IPS-NIHi11 (cell line): ENCODE data around the gene RGS12.
A peak's percentile ranks its signal among the peaks of the same experiment; 100 is the strongest.

Experiments
- DNase-seq: peaks from one replicate; pipeline ENCODE4 v3.0.0; 2012; ENCODE audit warnings: mixed read lengths, low spot score

The RGS12 gene, protein sequence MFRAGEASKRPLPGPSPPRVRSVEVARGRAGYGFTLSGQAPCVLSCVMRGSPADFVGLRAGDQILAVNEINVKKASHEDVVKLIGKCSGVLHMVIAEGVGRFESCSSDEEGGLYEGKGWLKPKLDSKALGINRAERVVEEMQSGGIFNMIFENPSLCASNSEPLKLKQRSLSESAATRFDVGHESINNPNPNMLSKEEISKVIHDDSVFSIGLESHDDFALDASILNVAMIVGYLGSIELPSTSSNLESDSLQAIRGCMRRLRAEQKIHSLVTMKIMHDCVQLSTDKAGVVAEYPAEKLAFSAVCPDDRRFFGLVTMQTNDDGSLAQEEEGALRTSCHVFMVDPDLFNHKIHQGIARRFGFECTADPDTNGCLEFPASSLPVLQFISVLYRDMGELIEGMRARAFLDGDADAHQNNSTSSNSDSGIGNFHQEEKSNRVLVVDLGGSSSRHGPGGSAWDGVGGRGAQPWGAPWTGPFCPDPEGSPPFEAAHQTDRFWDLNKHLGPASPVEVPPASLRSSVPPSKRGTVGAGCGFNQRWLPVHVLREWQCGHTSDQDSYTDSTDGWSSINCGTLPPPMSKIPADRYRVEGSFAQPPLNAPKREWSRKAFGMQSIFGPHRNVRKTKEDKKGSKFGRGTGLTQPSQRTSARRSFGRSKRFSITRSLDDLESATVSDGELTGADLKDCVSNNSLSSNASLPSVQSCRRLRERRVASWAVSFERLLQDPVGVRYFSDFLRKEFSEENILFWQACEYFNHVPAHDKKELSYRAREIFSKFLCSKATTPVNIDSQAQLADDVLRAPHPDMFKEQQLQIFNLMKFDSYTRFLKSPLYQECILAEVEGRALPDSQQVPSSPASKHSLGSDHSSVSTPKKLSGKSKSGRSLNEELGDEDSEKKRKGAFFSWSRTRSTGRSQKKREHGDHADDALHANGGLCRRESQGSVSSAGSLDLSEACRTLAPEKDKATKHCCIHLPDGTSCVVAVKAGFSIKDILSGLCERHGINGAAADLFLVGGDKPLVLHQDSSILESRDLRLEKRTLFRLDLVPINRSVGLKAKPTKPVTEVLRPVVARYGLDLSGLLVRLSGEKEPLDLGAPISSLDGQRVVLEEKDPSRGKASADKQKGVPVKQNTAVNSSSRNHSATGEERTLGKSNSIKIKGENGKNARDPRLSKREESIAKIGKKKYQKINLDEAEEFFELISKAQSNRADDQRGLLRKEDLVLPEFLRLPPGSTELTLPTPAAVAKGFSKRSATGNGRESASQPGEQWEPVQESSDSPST (N-terminal part only)

DNA sequence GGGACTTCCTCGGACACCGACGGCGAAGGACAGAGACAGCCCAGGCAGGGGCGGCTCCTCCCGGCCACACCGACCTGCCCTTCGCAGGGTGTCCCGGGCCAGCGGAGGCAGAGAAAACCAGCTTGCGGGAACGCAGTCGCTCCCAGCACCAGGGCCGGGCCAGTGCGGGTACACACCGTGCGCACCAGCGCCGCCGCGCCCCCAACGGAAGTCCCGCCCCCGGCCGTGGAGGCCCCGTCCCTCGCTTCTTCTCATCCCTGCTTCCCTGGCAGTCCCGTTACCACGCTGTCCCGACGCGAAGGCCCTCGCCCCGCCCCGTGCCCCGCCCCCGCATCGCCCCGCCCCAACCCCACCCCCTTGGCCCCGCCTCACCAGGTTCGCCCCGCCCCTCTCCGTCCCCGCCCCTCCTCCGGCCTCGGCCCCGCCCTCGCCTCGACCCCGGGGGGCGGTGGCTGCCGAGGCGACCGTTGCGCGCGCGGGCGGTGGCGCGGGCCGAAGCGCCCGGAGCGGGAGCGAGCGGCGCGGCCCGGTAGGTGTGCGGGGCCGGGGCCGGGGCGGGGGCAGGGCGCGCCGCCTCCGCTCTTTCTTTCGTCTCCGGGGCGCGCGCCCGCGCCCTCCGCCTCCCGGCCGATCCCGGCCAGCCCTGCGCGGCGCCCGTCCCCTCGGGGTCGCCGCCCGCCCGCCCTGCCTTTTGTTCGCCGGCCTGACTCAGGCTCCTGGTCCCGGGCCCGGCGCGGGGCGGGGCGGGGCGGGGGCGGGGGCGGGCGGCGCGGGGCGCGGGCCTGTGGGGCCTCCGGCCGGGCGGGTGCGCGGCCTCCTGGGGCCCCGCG, at the start of gene RGS12:
RGS12 (plus strand) TSS at position 451 of the 830 bp plus-strand sequence. CDS start 23,150 bp downstream, outside the sequence.
- peak; percentile 100 for DNase-seq

DNA sequence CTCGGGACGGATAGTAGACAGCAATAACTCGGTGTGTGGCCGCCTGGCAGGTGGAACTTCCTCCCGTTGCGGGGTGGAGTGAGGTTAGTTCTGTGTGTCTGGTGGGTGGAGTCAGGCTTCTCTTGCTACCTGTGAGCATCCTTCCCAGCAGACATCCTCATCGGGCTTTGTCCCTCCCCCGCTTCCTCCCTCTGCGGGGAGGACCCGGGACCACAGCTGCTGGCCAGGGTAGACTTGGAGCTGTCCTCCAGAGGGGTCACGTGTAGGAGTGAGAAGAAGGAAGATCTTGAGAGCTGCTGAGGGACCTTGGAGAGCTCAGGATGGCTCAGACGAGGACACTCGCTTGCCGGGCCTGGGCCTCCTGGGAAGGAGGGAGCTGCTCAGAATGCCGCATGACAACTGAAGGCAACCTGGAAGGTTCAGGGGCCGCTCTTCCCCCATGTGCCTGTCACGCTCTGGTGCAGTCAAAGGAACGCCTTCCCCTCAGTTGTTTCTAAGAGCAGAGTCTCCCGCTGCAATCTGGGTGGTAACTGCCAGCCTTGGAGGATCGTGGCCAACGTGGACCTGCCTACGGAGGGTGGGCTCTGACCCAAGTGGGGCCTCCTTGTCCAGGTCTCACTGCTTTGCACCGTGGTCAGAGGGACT, 49.6 kb upstream of the RGS12 start:
- no peak for DNase-seq

DNA sequence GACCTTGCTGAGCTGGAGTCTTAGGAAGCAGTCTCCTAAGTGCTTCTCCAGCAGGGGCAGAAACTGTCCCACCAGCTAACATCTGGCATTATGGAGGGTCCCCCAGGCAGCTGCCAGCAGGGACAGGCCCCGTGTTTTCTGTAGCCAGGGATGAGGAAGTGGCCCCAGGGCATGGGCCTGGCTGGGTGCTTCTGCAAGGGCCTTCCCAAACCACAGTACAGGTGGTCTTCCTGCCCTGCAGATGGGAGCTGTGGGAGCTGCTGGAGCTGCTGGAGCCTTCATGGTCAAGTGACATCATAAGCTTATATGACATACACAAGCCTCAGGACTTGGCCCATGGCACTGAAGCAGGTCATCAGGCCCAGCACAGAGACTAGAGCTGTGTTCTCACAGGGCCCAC, 48.8 kb upstream of the RGS12 start:
- no peak for DNase-seq

DNA sequence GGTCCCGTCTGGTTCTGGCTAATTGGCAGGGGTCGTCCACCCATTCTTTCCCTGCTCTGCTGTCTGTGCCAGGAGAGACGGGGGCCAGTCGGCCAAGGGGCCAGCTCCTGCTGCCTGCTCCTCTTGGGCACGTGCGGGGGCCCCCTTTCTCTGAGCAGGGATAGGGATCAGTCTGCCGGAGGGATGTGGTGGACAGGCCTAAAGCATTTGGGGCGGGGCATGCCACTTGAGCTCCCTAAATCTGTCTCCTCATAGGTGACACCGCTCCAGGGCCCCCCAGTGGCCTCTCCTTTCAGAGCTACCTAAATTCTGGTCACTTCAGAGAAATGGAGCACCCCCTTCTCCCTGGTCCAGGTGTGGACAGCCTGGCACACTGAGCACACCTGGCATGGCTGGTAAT, 48.1 kb upstream of the RGS12 start:
- no peak for DNase-seq

DNA sequence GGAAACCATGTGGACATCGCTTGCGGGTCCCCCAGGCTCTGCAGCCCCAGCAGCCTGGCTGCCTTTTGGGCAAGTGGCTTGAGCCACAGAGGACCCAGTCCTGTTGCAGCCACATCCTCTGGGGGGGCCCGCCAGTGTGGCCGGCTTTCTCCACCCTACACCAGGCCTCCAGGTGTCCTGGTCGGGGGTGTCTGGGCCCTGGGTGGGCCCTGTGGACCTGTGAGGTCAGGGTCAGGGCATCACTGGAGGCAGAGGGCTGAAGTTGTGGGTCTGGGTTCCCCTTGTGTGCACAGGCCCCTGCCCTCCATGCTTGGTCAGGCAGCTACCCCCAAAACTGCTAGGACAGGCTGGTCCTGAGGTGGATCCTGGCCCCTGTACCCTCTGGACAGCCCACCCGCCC, 47.1 kb upstream of the RGS12 start:
- DNase-seq = no peak

- no peak for DNase-seq
Observed at GRCh38 chr4:3246458-3247398, 46.1 kb upstream of the RGS12 start.

- DNase-seq = no peak
Observed at GRCh38 chr4:3247399-3248177, 45.2 kb upstream of the RGS12 start.

- no peak for DNase-seq
Observed at GRCh38 chr4:3248178-3248480, 44.7 kb upstream of the RGS12 start.

DNA sequence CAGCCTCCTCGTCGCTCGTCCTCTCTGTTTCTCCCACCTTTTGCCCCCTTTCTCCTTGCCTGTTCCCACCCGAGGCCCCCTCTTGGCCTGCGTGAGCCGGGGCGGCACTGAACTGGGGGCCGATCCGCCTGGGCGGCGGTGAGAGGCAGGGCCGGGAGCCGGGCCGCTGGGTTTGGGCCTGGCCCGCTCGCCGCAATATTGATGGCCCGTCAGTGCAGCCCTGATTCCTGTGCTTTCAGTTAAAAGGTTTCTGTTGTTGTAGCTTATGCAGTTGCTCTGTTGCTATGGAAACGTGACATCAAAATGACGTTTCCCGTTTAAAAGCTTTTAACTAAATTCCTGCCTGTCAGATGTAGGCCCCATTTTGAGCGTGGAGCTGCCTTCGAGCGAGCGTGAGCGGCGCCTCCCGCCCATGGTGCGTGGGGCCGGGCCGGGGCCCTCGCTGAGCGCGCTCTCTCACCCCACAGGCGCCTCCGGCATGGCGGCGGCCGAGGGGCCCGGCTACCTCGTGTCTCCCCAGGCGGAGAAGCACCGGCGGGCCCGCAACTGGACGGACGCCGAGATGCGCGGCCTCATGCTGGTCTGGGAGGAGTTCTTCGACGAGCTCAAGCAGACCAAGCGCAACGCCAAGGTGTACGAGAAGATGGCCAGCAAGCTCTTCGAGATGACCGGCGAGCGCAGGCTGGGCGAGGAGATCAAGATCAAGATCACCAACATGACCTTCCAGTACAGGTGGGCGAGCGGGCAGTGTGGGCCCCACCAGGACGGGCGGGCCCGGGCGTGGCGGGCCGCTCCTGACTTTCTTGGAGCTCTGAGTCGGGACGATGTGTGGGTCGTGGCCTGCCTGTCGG, 43.8 kb upstream of the RGS12 start, which contains the start of gene MSANTD1:
MSANTD1 (plus strand) TSS at position 349 of the 851 bp plus-strand sequence; CDS start at position 413, 64 bp downstream.
- DNase-seq = no peak

DNA sequence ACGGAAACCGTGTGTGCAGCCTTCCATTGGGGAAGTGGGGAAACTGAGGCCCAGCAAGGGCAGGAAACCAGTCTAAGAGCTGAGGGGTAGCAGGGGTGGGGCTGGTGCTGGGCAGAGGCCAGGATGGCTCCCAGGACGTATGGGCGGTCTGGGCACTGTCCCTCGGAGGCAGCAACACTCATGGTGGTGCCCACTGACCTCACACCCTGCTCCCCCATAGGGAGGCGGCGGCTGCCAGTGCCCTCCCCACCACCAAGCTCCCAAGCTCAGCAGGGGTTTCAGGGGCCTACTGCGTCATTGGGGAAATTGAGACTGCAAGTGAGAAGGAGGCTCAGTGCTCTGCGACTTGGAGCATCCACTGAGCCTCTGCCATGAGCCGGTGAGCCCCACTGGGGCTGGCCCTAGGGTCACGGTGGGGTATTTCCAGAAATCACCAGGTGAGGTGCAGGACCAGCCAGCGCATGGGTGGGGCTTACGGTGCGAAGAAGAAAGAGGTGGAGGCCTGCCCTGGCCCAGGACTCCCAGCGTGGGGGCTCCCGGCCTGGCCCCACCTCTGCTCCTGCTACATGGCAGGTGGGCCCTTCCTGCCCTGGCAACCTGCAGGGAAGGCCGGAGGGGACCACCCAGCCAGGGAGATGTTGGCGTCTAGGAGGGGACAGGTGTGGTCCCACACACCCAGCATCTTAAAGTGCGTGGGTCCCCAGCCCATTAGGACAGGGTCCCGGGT, 42.9 kb upstream of the RGS12 start:
- DNase-seq = no peak

DNA sequence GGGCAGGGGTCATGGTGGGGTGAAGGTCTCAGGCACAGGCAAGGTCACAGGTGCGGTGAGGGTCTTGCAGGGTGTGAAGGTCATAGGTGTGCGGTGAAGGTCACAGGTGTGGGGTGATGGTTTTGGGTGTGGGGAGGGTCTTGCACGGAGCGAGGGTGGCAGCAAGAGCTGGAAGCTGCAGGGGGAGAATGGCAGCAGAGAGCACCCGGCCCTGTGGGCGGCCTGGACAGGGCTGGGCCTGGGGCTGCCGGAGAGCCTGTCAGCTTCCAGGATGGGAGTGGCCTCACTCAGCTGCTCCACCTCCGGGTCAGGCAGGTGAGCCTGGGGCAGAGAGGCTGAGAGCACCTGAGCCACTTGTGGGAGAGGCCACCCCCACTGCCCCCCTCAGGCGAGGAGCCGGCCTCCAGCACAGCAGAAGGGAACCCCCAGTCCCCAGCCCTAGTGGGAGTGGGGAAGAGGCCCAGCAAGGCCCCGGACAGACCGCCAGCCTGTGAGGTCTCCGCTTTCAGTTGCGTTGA, 42.3 kb upstream of the RGS12 start:
- DNase-seq = peak; percentile 91

DNA sequence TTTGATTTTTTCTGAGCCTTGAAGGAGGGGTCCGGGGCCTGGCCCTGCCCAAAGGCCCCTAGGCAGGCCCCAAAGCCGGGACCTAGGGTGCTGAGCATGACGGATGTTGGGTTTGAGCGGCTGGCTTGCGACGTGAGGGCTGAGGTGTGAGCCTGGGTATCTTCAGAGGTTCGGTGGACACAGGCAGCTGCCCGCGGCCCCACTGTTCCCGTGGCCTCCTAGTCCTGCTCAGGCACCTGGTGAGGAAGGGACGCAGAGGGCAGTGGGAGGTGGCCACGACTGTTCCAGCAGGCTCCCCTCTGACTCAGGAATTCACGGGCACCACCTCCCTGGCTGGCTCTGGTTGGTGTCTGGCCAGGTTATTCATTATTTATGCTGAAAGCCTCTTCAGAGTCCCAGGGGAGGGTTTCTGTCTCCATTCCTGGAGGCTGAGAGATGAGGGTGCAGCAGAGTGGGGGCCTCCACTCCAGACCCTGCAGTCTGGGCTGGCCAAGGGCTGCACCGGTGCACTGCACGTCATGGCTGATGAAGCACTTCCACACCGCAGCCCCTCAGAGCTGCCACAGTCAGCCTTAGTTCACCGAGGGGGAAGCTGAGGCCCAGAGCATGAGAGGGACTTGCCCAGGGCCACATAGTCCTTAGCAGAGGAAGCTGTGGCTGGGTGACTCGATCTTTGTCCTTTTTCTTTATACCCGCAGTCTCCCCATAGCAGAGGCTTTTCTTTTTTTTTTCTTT, 41.7 kb upstream of the RGS12 start:
- DNase-seq = peak; percentile 63

DNA sequence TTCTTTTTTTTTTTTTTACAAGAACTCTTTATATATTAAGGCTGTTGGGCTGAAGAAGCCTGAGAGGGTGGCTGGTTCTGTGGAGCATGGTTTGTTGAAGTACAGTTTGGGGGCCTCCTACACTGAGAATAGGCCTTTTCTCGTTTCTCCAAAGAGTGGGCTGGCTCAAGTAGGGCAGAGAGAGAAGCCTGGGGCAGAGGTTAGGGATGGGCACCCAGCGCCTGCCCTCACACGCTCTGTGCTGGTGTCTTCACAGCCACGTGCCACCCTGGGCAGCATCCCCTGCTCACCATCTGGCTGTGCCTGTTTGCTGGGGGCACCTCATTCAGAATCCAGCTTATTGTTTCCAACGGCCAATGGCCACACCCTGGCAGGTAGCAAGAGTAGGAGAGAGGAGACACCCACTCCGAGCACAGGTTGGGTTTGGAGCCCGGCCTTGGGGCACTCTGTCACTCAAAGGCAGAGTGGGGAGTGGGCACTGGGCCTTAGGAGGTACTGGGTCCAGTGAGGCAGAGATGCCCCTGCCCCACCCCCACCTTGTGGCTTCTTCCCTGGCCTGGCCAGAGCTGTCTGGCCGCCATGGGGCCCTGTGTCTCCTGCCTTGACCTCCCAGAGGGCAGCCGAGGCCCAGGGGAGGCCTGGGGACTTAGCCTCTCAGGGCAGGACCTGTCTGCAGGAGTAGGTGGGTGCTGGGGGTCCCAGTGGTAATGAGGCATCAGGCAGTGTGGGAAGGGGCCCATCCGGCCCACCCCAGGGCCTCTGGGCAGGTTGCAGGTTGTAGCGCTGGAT, 40.9 kb upstream of the RGS12 start:
- DNase-seq = no peak

- DNase-seq = no peak
Observed at GRCh38 chr4:3252480-3252828, 40.4 kb upstream of the RGS12 start.

GRCh38 chr4:3252831-3253641, 39.8 kb upstream of the RGS12 start:
- DNase-seq = no peak
